22Rv1 (cell line): ENCODE data around the gene C1orf21.

Source experiments
- ZFX ChIP-seq: fragments of 450-650 bp; IDR thresholded peaks from 2 replicates; pipeline ENCODE4 v1.6.1; 2017; ENCODE audit warnings: antibody characterized with exemption, borderline replicate concordance
- TF ChIP-seq, protein P1 (sequence below): fragments of 450-650 bp; IDR thresholded peaks from 2 replicates; pipeline ENCODE4 v1.5.1; 2017; ENCODE audit warnings: mild to moderate bottlenecking

DNA sequence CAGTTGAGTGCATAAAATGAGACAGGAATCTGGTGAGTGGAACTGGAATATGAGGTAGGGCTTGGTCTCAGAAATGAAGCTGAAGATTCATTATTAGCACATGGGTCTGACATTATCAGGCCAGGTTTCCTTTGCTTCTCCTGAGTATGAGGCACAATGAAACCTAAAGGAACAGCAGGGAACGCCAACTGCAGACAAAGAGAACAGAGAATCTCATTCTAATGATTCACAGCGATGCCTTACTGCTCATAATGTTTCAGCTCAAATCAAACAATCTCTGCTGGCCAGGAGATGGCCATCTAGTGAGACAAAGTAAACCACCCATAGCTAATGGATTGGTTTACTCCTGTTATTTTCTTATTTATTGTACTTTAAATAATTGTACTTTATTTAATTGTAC, 133.5 kb downstream of the C1orf21 start:
- TF ChIP-seq, protein P1, sequence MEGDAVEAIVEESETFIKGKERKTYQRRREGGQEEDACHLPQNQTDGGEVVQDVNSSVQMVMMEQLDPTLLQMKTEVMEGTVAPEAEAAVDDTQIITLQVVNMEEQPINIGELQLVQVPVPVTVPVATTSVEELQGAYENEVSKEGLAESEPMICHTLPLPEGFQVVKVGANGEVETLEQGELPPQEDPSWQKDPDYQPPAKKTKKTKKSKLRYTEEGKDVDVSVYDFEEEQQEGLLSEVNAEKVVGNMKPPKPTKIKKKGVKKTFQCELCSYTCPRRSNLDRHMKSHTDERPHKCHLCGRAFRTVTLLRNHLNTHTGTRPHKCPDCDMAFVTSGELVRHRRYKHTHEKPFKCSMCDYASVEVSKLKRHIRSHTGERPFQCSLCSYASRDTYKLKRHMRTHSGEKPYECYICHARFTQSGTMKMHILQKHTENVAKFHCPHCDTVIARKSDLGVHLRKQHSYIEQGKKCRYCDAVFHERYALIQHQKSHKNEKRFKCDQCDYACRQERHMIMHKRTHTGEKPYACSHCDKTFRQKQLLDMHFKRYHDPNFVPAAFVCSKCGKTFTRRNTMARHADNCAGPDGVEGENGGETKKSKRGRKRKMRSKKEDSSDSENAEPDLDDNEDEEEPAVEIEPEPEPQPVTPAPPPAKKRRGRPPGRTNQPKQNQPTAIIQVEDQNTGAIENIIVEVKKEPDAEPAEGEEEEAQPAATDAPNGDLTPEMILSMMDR: no peak
- TF ChIP-seq ZFX: no peak
